Osteoblast (primary cell): ENCODE data around the gene PPP6R3. TPM values are rescaled to one million over a fixed set of nuclear protein-coding genes. Genes with fewer than 3 reads are reported as not detected.
A peak's percentile ranks its signal among the peaks of the same experiment; 100 is the strongest.

Source experiments
- DNase-seq: peaks from one replicate; pipeline ENCODE4 v3.0.0; 2011; ENCODE audit warnings: low spot score, mixed read lengths; ENCODE audit not compliant: insufficient read length; ENCODE audit errors: missing footprints
- H2AFZ ChIP-seq: 2 replicates; pipeline ENCODE4 v1.6.0; 2011; ENCODE audit warnings: mild to moderate bottlenecking, low read length
- H3K27ac ChIP-seq: 2 replicates; pipeline ENCODE4 v1.5.1; 2011; ENCODE audit warnings: mild to moderate bottlenecking, low read depth, low read length, moderate library complexity
- H3K27me3 ChIP-seq: 2 replicates; pipeline ENCODE4 v1.6.0; 2012; ENCODE audit warnings: mild to moderate bottlenecking, control low read depth, inconsistent platforms, low read length, moderate library complexity; ENCODE audit not compliant: insufficient read depth
- H3K36me3 ChIP-seq: 2 replicates; pipeline ENCODE4 v1.5.1; 2011; ENCODE audit warnings: mild to moderate bottlenecking, low read length, control low read depth, moderate library complexity; ENCODE audit not compliant: insufficient read depth
- H3K4me1 ChIP-seq: 2 replicates; pipeline ENCODE4 v1.5.1; 2011; ENCODE audit warnings: mild to moderate bottlenecking, low read length, control low read depth, moderate library complexity; ENCODE audit not compliant: insufficient read depth
- H3K4me2 ChIP-seq: 2 replicates; pipeline ENCODE4 v1.6.0; 2011; ENCODE audit warnings: mild to moderate bottlenecking, low read length; ENCODE audit not compliant: insufficient read depth
- H3K4me3 ChIP-seq: fragments of 200-600 bp; sonication (generic); 3 replicates; pipeline ENCODE4 v1.5.1; 2012; ENCODE audit warnings: mild to moderate bottlenecking, low read length, inconsistent platforms; ENCODE audit not compliant: insufficient read depth
- H3K79me2 ChIP-seq: 2 replicates; pipeline ENCODE4 v1.6.0; 2012; ENCODE audit warnings: mild to moderate bottlenecking, low read length, control low read depth, inconsistent platforms; ENCODE audit not compliant: insufficient read depth
- H3K9me3 ChIP-seq: 2 replicates; pipeline ENCODE4 v1.5.1; 2011; ENCODE audit warnings: low read depth, low read length, control low read depth
- H4K20me1 ChIP-seq: 2 replicates; pipeline ENCODE4 v1.6.0; 2012; ENCODE audit warnings: mild to moderate bottlenecking, low read length, control low read depth; ENCODE audit not compliant: insufficient read depth
- total RNA-seq: library from RNA; depleted of rRNA; stranded (reverse); fragments of >200 nt; gene quantifications from 2 replicates; pipeline ENCODE4 v1.2.3, GENCODE V29; 2012
- TF ChIP-seq, protein P1 (sequence below): IDR thresholded peaks from 2 replicates; pipeline ENCODE4 v1.5.1; 2011; ENCODE audit warnings: mild to moderate bottlenecking, low read depth, low read length, moderate library complexity; ENCODE audit errors: extremely low read depth

Gene PPP6R3
- total RNA-seq, 1 donor: 131 TPM

DNA sequence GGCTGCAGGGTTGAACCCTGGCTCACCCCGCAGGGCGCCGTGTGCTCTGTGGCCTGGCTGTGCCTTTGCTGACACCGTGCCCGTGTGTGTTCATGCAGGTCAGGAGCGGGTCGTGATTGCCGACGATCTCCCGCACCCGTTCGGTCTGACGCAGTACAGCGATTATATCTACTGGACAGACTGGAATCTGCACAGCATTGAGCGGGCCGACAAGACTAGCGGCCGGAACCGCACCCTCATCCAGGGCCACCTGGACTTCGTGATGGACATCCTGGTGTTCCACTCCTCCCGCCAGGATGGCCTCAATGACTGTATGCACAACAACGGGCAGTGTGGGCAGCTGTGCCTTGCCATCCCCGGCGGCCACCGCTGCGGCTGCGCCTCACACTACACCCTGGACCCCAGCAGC, 47.0 kb upstream of the PPP6R3 start:
- peak; percentile 75 for DNase-seq
- no peaks in the 10 kb centered on the region for H3K9me3 ChIP-seq
- no peaks in the 10 kb centered on the region for H3K79me2 ChIP-seq
- no peaks in the 10 kb centered on the region for H4K20me1 ChIP-seq
- no peaks in the 10 kb centered on the region for H3K4me1 ChIP-seq
- no peak overlapping the region for H2AFZ ChIP-seq
- H3K4me3 ChIP-seq: no peak overlapping the region
- H3K27ac ChIP-seq: no peak overlapping the region
- H3K4me2 ChIP-seq: no peak overlapping the region
- TF ChIP-seq, protein P1, sequence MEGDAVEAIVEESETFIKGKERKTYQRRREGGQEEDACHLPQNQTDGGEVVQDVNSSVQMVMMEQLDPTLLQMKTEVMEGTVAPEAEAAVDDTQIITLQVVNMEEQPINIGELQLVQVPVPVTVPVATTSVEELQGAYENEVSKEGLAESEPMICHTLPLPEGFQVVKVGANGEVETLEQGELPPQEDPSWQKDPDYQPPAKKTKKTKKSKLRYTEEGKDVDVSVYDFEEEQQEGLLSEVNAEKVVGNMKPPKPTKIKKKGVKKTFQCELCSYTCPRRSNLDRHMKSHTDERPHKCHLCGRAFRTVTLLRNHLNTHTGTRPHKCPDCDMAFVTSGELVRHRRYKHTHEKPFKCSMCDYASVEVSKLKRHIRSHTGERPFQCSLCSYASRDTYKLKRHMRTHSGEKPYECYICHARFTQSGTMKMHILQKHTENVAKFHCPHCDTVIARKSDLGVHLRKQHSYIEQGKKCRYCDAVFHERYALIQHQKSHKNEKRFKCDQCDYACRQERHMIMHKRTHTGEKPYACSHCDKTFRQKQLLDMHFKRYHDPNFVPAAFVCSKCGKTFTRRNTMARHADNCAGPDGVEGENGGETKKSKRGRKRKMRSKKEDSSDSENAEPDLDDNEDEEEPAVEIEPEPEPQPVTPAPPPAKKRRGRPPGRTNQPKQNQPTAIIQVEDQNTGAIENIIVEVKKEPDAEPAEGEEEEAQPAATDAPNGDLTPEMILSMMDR: no peak
- H3K36me3 ChIP-seq: peaks cover 26% of the 10 kb centered on the region
- no peaks in the 10 kb centered on the region for H3K27me3 ChIP-seq

DNA sequence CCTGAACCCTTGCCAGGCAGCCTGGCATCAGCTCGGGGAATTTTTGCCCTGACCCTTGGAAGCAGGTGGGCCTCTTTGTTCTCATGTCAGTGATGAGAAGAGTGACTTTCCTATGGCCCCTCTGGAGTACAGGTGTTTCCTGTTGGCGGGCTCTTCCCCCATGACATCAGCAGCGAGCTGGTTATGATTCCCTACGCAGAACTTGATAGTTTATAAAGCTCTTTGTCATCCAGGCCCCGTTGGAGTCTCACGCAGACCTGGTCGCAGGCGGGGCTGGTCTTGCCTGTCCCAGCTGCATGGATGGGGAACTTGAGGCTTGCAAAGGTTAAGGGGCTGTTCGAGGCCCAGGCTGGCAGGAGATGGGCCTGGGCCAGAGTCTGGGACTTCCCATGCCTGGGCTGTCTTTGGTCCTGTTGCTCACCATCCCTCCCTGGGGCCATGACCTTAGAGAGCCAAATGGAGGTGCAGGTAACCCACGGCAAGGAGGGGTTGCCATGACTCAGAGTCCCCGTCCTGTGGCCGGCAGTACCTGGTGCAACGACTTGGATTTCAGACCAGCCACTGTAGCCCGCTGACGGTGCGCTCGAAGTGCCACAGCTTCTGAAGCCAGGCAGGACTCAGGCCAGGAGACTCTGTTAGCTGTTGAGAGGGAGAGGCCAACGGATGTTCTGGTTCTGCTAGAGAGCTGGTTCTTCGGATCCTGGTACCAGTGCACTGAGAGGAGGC, 45.9 kb upstream of the PPP6R3 start:
- H3K27ac ChIP-seq: no peak overlapping the region
- DNase-seq: peak; percentile 58
- peaks cover 26% of the 10 kb centered on the region for H3K36me3 ChIP-seq
- no peaks in the 10 kb centered on the region for H3K9me3 ChIP-seq
- no peaks in the 10 kb centered on the region for H3K4me1 ChIP-seq
- no peak overlapping the region for H3K4me2 ChIP-seq
- H3K79me2 ChIP-seq: no peaks in the 10 kb centered on the region
- H2AFZ ChIP-seq: no peak overlapping the region
- H3K4me3 ChIP-seq: no peak overlapping the region
- TF ChIP-seq, protein P1: no peak
- no peaks in the 10 kb centered on the region for H4K20me1 ChIP-seq
- H3K27me3 ChIP-seq: no peaks in the 10 kb centered on the region

DNA sequence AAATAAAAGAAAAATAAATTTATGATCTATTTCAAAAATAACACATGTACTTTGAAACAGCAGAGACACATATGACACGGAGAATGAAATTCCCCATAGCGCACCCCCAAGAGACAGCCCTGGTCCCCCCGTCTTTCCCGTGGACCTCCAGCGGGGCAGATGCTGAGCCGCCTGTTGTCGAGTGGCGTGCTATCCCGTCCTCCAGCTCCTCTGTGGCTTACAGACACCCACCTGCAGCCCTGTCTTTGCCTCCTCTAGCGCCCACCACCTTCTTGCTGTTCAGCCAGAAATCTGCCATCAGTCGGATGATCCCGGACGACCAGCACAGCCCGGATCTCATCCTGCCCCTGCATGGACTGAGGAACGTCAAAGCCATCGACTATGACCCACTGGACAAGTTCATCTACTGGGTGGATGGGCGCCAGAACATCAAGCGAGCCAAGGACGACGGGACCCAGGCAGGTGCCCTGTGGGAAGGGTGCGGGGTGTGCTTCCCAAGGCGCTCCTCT, 44.4 kb upstream of the PPP6R3 start:
- Histone ChIP-seq H3K4me1 (no peaks in the 10 kb centered on the region), H3K27ac (no peak overlapping the region), H3K4me2 (no peak overlapping the region), H3K4me3 (no peak overlapping the region), H3K79me2 (no peaks in the 10 kb centered on the region), H2AFZ (no peak overlapping the region), H4K20me1 (peaks cover under 1% of the 10 kb centered on the region), H3K36me3 (peaks cover 22% of the 10 kb centered on the region), H3K27me3 (no peaks in the 10 kb centered on the region), H3K9me3 (no peaks in the 10 kb centered on the region)
- TF ChIP-seq, protein P1: no peak
- peak; percentile 53 for DNase-seq

DNA sequence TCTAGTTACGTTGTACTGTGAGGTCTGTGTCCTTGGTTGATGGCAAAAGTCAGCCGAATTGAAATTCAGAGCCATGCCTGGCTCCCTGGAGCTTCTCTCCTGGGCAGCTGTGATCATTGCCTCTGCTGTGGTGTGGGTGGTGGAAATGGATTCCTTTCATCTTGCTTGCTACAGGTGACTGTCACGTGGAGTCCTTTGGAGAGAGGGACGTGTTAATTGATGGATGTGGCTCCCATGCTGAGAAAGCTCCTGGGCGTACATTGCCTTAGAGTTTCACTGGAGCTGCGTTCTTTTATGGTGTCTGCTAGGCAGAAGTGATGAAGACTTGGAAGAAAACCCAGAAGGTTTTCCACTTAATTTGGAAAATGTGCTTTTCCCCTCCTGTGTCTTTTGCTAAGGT, 41.9 kb upstream of the PPP6R3 start:
- TF ChIP-seq, protein P1: no peak
- DNase-seq: no peak
- H3K9me3 ChIP-seq: no peaks in the 10 kb centered on the region
- H4K20me1 ChIP-seq: peaks cover 3% of the 10 kb centered on the region
- H3K36me3 ChIP-seq: peaks cover 8% of the 10 kb centered on the region
- H3K27me3 ChIP-seq: no peaks in the 10 kb centered on the region
- no peaks in the 10 kb centered on the region for H3K79me2 ChIP-seq
- H2AFZ ChIP-seq: no peak overlapping the region
- H3K4me1 ChIP-seq: no peaks in the 10 kb centered on the region
- H3K4me3 ChIP-seq: no peak overlapping the region
- no peak overlapping the region for H3K4me2 ChIP-seq
- no peak overlapping the region for H3K27ac ChIP-seq
